RWPE2 (cell line): Measurements from ENCODE around the gene TSHZ2.
A peak's percentile ranks its signal among the peaks of the same experiment; 100 is the strongest.

Source experiments
- ATAC-seq: fragments of 200-7000 bp; cut with Tn5 transposase; 3 replicates; pipeline ENCODE4 v1.9.1; 2021; ENCODE audit warnings: low read depth
- DNase-seq: peaks from one replicate; pipeline ENCODE4 v3.0.0-alpha.2; 2020; ENCODE audit warnings: low spot score
- H3K27ac ChIP-seq: fragments of 450-650 bp; 2 replicates; pipeline ENCODE4 v1.5.1; 2017; ENCODE audit warnings: mild to moderate bottlenecking; ENCODE audit not compliant: poor library complexity, severe bottlenecking
- H3K27me3 ChIP-seq: fragments of 250-450 bp; sonication (Bioruptor Pico); 2 replicates; pipeline ENCODE4 v1.5.1; 2021; ENCODE audit warnings: mild to moderate bottlenecking, moderate library complexity; ENCODE audit not compliant: insufficient read depth, poor library complexity, severe bottlenecking
- H3K36me3 ChIP-seq: fragments of 250-450 bp; sonication (Bioruptor Pico); 2 replicates; pipeline ENCODE4 v1.5.1; 2020; ENCODE audit warnings: low read depth, mild to moderate bottlenecking, moderate library complexity
- H3K4me1 ChIP-seq: fragments of 250-450 bp; sonication (Bioruptor Pico); 2 replicates; pipeline ENCODE4 v1.5.1; 2021; ENCODE audit warnings: mild to moderate bottlenecking, moderate library complexity; ENCODE audit not compliant: insufficient read depth, poor library complexity, severe bottlenecking
- H3K4me3 ChIP-seq: fragments of 250-450 bp; sonication (Bioruptor Pico); 2 replicates; pipeline ENCODE4 v1.5.1; 2021; ENCODE audit warnings: mild to moderate bottlenecking, moderate library complexity; ENCODE audit not compliant: severe bottlenecking
- H3K9me3 ChIP-seq: fragments of 250-450 bp; sonication (Bioruptor Pico); 2 replicates; pipeline ENCODE4 v1.5.1; 2021; ENCODE audit warnings: mild to moderate bottlenecking, moderate library complexity; ENCODE audit not compliant: severe bottlenecking
- CTCF ChIP-seq: fragments of 450-650 bp; IDR thresholded peaks from one replicate; pipeline ENCODE4 v1.5.1; 2017; ENCODE audit warnings: mild to moderate bottlenecking, moderate library complexity; ENCODE audit not compliant: poor library complexity, severe bottlenecking

The TSHZ2 gene

GRCh38 chr20:53335555-53335954, 363.4 kb downstream of the TSHZ2 start:
- no peak for ATAC-seq
- no peak for TF ChIP-seq CTCF
- no peak for DNase-seq
- H3K4me3 ChIP-seq: no peak overlapping the region
- H3K4me1 ChIP-seq: peaks cover 7% of the 10 kb centered on the region
- no peak overlapping the region for H3K27ac ChIP-seq
- no peaks in the 10 kb centered on the region for H3K9me3 ChIP-seq
- no peaks in the 10 kb centered on the region for H3K36me3 ChIP-seq
- H3K27me3 ChIP-seq: no peaks in the 10 kb centered on the region

DNA sequence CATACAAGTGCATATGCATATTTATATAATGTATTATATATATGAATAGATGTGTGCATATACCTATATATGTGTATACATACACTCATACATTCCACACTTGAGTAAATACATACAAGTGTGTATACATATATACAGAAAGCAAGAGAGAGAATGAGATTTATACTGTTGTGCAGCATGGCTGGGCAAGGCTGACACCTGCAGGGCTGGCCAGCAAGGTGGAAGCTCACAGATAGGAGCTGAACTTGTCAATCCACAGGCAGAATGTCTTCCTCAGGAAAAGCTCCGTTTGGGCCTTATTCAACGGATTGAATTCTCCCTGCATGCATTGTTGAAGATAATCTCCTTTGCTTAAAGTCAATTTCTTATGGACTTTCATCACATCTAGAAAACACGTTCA, 364.7 kb downstream of the TSHZ2 start:
- DNase-seq (no peak), ATAC-seq (0 out of 3 replicates have a peak, but pooled peaks have one; percentile 32)
- no peak overlapping the region for H3K4me3 ChIP-seq
- no peaks in the 10 kb centered on the region for H3K27me3 ChIP-seq
- H3K4me1 ChIP-seq: peaks cover 3% of the 10 kb centered on the region
- H3K9me3 ChIP-seq: no peaks in the 10 kb centered on the region
- H3K36me3 ChIP-seq: no peaks in the 10 kb centered on the region
- peak; percentile 27 for TF ChIP-seq CTCF
- no peak overlapping the region for H3K27ac ChIP-seq

- no peak for TF ChIP-seq CTCF
- Histone ChIP-seq H3K4me1 (no peaks in the 10 kb centered on the region), H3K27me3 (no peaks in the 10 kb centered on the region), H3K4me3 (no peak overlapping the region), H3K9me3 (no peaks in the 10 kb centered on the region), H3K27ac (no peak overlapping the region), H3K36me3 (no peaks in the 10 kb centered on the region)
- ATAC-seq (no peak), DNase-seq (no peak)
Measured at GRCh38 chr20:53337390-53338101, 365.4 kb downstream of the TSHZ2 start.

GRCh38 chr20:53338716-53339115, 366.6 kb downstream of the TSHZ2 start:
- Histone ChIP-seq H3K36me3 (no peaks in the 10 kb centered on the region), H3K4me3 (no peak overlapping the region), H3K9me3 (no peaks in the 10 kb centered on the region), H3K27me3 (no peaks in the 10 kb centered on the region), H3K27ac (no peak overlapping the region), H3K4me1 (no peaks in the 10 kb centered on the region)
- ATAC-seq (no peak), DNase-seq (no peak)
- TF ChIP-seq CTCF: no peak

- no peak for TF ChIP-seq CTCF
- H3K9me3 ChIP-seq: no peaks in the 10 kb centered on the region
- no peaks in the 10 kb centered on the region for H3K27me3 ChIP-seq
- DNase-seq (no peak), ATAC-seq (no peak)
- H3K4me3 ChIP-seq: no peak overlapping the region
- no peaks in the 10 kb centered on the region for H3K4me1 ChIP-seq
- no peaks in the 10 kb centered on the region for H3K36me3 ChIP-seq
- H3K27ac ChIP-seq: no peak overlapping the region
Measured at GRCh38 chr20:53342429-53342828, 370.3 kb downstream of the TSHZ2 start.
